GM10248 (cell line): ENCODE data around the gene LYRM4.

Experiments
- CTCF ChIA-PET: fragments of 300-600 bp; sonication (Branson Sonifier 250); formaldehyde crosslinking; extraction: SDS; loops from one replicate; lab custom pipeline; 2021; ENCODE audit warnings: antibody characterized with exemption; lab: Yijun Ruan, JAX
- POLR2A ChIA-PET: fragments of 350-650 bp; sonication (Branson Sonifier 250); formaldehyde crosslinking; extraction: SDS; loops from one replicate; lab custom pipeline; 2020; ENCODE audit warnings: antibody characterized with exemption; lab: Yijun Ruan, JAX
- DNase-seq: peaks from one replicate; pipeline ENCODE4 v3.0.0; 2012; ENCODE audit errors: extremely low spot score
- CTCF ChIP-seq: IDR thresholded peaks from 2 replicates; pipeline ENCODE4 v1.5.1; 2012; ENCODE audit warnings: mild to moderate bottlenecking, low read depth; ENCODE audit errors: extremely low read depth, missing control alignments, control extremely low read depth

Gene LYRM4

DNA sequence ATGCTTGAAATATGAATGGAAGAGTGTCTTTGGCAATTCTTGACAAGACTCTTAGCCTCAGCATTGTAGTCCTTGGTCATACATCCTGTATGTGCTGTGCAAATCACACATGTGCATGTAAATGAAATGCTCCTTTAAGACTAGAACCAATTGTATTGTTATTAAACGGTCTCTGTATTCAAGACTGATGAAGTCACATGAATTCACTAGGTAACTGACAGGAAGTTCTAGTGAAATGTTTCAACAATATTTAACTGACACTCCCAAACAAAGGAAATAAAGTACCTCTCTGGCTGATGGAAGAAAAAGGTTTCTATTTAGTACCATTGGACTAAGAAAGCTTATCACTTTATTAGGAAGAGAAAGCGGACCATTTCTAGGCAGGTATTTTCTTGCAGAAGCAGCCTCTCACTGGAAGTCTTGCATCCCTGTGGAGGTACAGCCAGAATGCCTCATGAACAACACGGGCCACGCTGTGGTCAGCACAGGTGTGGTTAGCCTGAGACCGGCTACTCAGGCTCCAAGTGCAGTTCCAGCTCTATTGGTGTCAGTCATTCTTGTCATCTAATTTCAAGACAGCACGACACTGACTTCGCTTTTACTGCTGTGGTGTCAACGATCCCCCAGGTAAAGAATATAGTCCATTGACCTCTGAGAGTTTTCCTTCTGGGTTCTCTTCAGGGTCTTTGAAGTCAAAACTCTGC is 158.3 kb downstream of the LYRM4 start:
- POLR2A ChIA-PET = no interaction called here
- CTCF ChIA-PET = interaction anchor here (0.6 to 1.4 kb wide), 3 partner anchors 16 to 72 kb away, joined by 3 to 5 read pairs (median 3); no protein-coding TSS in a partner anchor
- TF ChIP-seq CTCF = no peak
- no peak for DNase-seq

GRCh38 chr6:5100806-5101205 is 159.9 kb downstream of the LYRM4 start:
- no peak for TF ChIP-seq CTCF
- DNase-seq = no peak
- ChIA-PET POLR2A (no interaction called here), CTCF (interaction anchor here (1.3 kb wide), 1 partner anchor 14 kb away, joined by 3 read pairs; no protein-coding TSS in a partner anchor)

- CTCF ChIA-PET = no interaction called here
- no peak for DNase-seq
- no peak for TF ChIP-seq CTCF
- POLR2A ChIA-PET = no interaction called here
Observed at GRCh38 chr6:5099537-5099936, 161.2 kb downstream of the LYRM4 start.

DNA sequence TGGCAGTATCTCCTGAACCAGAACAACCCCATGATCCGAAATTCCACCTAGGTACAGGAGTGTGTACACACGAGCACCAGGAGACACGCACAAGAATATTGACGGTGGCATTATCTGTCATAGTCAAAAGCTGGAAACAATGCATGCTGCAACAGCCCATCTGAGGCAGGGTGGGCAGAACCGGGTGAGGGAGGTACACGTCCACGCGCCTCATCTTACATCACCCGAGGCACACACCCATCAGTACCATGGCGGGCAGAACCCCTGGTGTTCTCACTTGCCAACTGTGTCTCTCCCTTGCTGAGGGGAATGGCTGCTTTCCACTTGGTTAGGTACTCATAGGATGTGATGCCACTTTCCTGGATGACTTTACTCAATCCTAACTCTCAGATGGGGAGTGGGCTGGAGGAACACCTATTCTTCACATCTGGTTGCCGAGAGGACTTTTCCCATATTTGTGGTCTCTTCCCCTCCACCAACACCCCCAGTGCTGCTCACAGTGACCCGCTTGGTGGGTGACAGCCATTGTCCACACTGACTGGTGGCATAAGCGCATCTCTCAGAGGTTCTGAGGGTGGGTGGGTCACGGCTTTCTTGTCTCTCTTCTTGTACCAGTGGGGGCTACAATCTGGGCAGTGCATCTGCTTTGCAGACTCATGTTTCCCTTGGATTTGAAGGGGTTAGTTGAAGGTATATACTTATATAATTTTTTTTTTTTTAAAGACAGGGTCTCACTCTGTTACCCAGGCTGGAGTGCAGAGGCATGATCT is 162.1 kb downstream of the LYRM4 start:
- TF ChIP-seq CTCF = no peak
- DNase-seq = no peak
- ChIA-PET CTCF (no interaction called here), POLR2A (no interaction called here)

DNA sequence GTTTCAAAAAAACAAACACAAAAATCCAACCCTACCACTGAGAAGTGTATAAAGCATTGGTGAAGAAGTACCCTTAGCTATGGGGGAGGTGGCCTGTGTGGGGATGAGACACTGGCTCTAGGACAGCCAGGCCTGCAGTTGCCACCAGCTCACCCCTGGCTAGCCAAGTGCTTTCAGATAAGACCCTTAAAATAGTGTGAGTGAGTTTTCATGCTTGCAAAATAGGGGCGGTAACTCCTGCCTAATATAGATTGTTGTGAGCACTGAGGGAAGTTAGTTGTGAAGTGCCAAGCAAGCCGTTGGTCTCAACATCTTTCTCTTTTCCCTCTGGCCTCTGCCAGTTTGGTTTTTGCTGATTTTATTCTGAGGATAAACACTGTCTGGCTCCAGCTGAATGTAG is 164.3 kb downstream of the LYRM4 start:
- POLR2A ChIA-PET = no interaction called here
- no peak for DNase-seq
- no peak for TF ChIP-seq CTCF
- CTCF ChIA-PET = interaction anchor here (1.3 to 1.5 kb wide), 2 partner anchors 14 to 47 kb away, joined by 5 to 7 read pairs; no protein-coding TSS in a partner anchor

DNA sequence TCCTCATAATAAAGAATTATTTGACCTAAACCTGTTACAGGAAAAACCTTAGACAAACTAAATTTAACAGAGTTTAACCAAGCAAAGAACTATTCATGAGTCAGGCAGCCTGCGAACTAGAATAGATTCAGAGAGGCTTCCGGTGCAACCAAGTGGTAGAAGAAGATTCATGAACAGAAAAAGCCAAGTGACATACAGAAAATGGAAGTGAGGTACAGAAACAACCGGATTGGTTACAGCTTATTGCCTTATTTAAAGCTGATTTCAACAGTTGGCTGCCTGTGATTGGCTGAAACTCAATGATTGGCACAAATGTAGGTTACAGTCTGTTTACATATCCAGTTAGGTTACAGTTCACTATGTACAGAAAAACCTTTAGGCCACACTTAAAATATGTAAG is 165.5 kb downstream of the LYRM4 start:
- ChIA-PET CTCF (interaction anchor here (0.8 kb wide), 1 partner anchor 48 kb away, joined by 3 read pairs; no protein-coding TSS in a partner anchor), POLR2A (no interaction called here)
- peak; percentile 68 for DNase-seq
- TF ChIP-seq CTCF = no peak
